ENCODE measurements around the gene CIDEB.

- no peak for TF ChIP-seq CTCF (conservative IDR thresholded peaks at IDR 0.05; ENCODE audit: low read depth, low read length)
- no peak for TF ChIP-seq EZH2 (IDR thresholded peaks at IDR 0.05; ENCODE audit: borderline replicate concordance, low read depth, low read length, poor library complexity, severe bottlenecking)
These were observed 44.7 kb downstream of the CIDEB start, which contains the start of gene TGM1 for GRCh38 chr14:24262821-24263733.

Measured in A673 (cell line).